HCT116 (cell line): ENCODE results near the gene SPATS1. TPM values are rescaled to one million over a fixed set of nuclear protein-coding genes. Genes with fewer than 3 reads are reported as not detected.
A peak's percentile ranks its signal among the peaks of the same experiment; 100 is the strongest.

ENCODE experiments used
- ATAC-seq: fragments of 200-7000 bp; cut with Tn5 transposase; 2 replicates; pipeline ENCODE4 v1.9.1; 2020; ENCODE audit warnings: mild to moderate bottlenecking, moderate library complexity
- BruUV-seq: library from RNA; stranded (reverse); fragments of 400-500 nt; replicated peaks from 2 replicates; lab custom pipeline; 2021; lab: Mats Ljungman, UMichigan
- CTCF ChIA-PET: fragments of 300-600 bp; sonication (Branson Sonifier 250); formaldehyde crosslinking; loops from one replicate; lab custom pipeline; 2021; ENCODE audit warnings: antibody characterized with exemption; lab: Charles Lee
- POLR2A ChIA-PET: fragments of 300-600, 350-600 bp; sonication (Branson Sonifier 250); formaldehyde crosslinking; loops from one replicate; lab custom pipeline; 2021; ENCODE audit warnings: antibody characterized with exemption; lab: Charles Lee
- RAD21 ChIA-PET, 2 experiments: fragments of 300-600 bp; sonication (Branson Sonifier 250); formaldehyde crosslinking; loops; one replicate each; lab custom pipeline; 2023; ENCODE audit warnings: low total read pairs in 2 of 2; ENCODE audit not compliant: uncharacterized antibody in 2 of 2, unreplicated experiment in 2 of 2, low non-redundant PET in 1 of 2; lab: Charles Lee
- DNase-seq: peaks from one replicate; pipeline ENCODE4 v3.0.0-alpha.2; 2010; ENCODE audit warnings: low read depth, low spot score
- H2AFZ ChIP-seq: fragments of 200-600 bp; shearing (Covaris generic), sonication (generic); 2 replicates; pipeline ENCODE4 v1.6.1; 2017; ENCODE audit warnings: low read depth, mixed run types, mixed read lengths, antibody characterized with exemption, low read length; ENCODE audit not compliant: poor library complexity, severe bottlenecking
- H3K27ac ChIP-seq: 2 replicates; pipeline ENCODE4 v1.5.1; 2012; ENCODE audit warnings: low read depth, low read length
- H3K27me3 ChIP-seq: fragments of 200-600 bp; sonication (generic); 2 replicates; pipeline ENCODE4 v1.6.1; 2016; ENCODE audit warnings: mixed run types, low read length, mixed read lengths; ENCODE audit not compliant: insufficient read depth
- H3K36me3 ChIP-seq, 2 experiments: fragments of 200-500 bp in 1 of 2; fragments of 200-600 bp in 1 of 2; sonication (Bioruptor generic) in 1 of 2; sonication (generic) in 1 of 2; 2 replicates each; pipeline versions ENCODE4 v1.5.1 to v1.6.1; 2014 to 2016; ENCODE audit warnings: low read length in 2 of 2, inconsistent platforms in 1 of 2, mixed read lengths in 1 of 2, mixed run types in 1 of 2; ENCODE audit not compliant: insufficient read depth in 2 of 2, control insufficient read depth in 1 of 2
- H3K4me1 ChIP-seq, 2 experiments: fragments of 200-600 bp in 1 of 2; sonication (generic) in 1 of 2; 2 replicates each; pipeline versions ENCODE4 v1.5.1 to v1.6.1; 2012 to 2017; ENCODE audit warnings: low read length in 2 of 2, inconsistent platforms in 1 of 2, mild to moderate bottlenecking in 1 of 2, mixed read lengths in 1 of 2, mixed run types in 1 of 2, moderate library complexity in 1 of 2; ENCODE audit not compliant: insufficient read depth in 2 of 2, control insufficient read depth in 1 of 2
- H3K4me2 ChIP-seq: fragments of 200-600 bp; sonication (generic); 2 replicates; pipeline ENCODE4 v1.6.1; 2017; ENCODE audit warnings: mixed run types, low read length, mixed read lengths
- H3K4me3 ChIP-seq, 2 experiments: fragments of 200-600 bp in 1 of 2; sonication (generic) in 1 of 2; replicated peaks in 1 of 2; 2 replicates each; pipeline ENCODE4 v1.5.1; 2011 to 2016; ENCODE audit warnings: low read length in 2 of 2, control low read depth in 1 of 2, low read depth in 1 of 2, mild to moderate bottlenecking in 1 of 2, mixed read lengths in 1 of 2, mixed run types in 1 of 2
- H3K79me2 ChIP-seq: fragments of 200-600 bp; sonication (generic); 2 replicates; pipeline ENCODE4 v1.6.1; 2017; ENCODE audit warnings: mild to moderate bottlenecking, mixed run types, low read length, moderate library complexity, mixed read lengths; ENCODE audit not compliant: insufficient read depth
- H3K9ac ChIP-seq: fragments of 200-600 bp; sonication (generic); 2 replicates; pipeline ENCODE4 v1.6.1; 2016; ENCODE audit warnings: low read length, mixed read lengths
- H3K9me2 ChIP-seq: fragments of 200-600 bp; sonication (generic), shearing (Covaris generic); 2 replicates; pipeline ENCODE4 v1.6.1; 2017; ENCODE audit warnings: mixed run types, mild to moderate bottlenecking, moderate library complexity; ENCODE audit not compliant: insufficient read depth
- H3K9me3 ChIP-seq, 2 experiments: fragments of 200-500 bp in 1 of 2; fragments of 200-600 bp in 1 of 2; sonication (Bioruptor generic) in 1 of 2; sonication (generic) in 1 of 2; 2 replicates each; pipeline ENCODE4 v1.6.1; 2014 to 2017; ENCODE audit warnings: low read length in 2 of 2, mixed read lengths in 2 of 2, inconsistent platforms in 1 of 2, low read depth in 1 of 2, mild to moderate bottlenecking in 1 of 2, mixed run types in 1 of 2, moderate library complexity in 1 of 2; ENCODE audit not compliant: control insufficient read depth in 1 of 2, insufficient read depth in 1 of 2
- H4K20me1 ChIP-seq: fragments of 200-600 bp; sonication (generic), shearing (Covaris generic); 2 replicates; pipeline ENCODE4 v1.6.1; 2017; ENCODE audit warnings: mixed run types, mild to moderate bottlenecking, moderate library complexity; ENCODE audit not compliant: insufficient read depth
- ATF3 ChIP-seq: IDR thresholded peaks from 2 replicates; pipeline ENCODE4 v1.6.1; 2012
- CBX3 ChIP-seq: IDR thresholded peaks from 2 replicates; pipeline ENCODE4 v1.6.1; 2012; ENCODE audit warnings: low read depth
- CTCF ChIP-seq, 3 experiments: fragments of 200-600 bp in 1 of 3; sonication (generic) in 1 of 3; IDR thresholded peaks in 2 of 3; conservative IDR thresholded peaks in 1 of 3; 2 replicates each; pipeline ENCODE4 v1.5.1; 2012 to 2017; ENCODE audit warnings: low read depth in 2 of 3, low read length in 2 of 3, antibody characterized with exemption in 1 of 3, borderline replicate concordance in 1 of 3, control low read depth in 1 of 3, mild to moderate bottlenecking in 1 of 3, mixed read lengths in 1 of 3, mixed run types in 1 of 3, moderate library complexity in 1 of 3; ENCODE audit not compliant: insufficient read depth in 1 of 3
- ELF1 ChIP-seq: IDR thresholded peaks from 2 replicates; pipeline ENCODE4 v1.6.1; 2012; ENCODE audit warnings: low read depth, borderline replicate concordance
- EZH2 ChIP-seq: fragments of 200-600 bp; sonication (generic); IDR thresholded peaks from 2 replicates; pipeline ENCODE4 v1.6.1; 2017; ENCODE audit warnings: antibody characterized with exemption, mixed run types
- JUND ChIP-seq: IDR thresholded peaks from 2 replicates; pipeline ENCODE4 v1.6.1; 2012
- MAX ChIP-seq: IDR thresholded peaks from 2 replicates; pipeline ENCODE4 v1.6.1; 2012
- POLR2AphosphoS5 ChIP-seq: IDR thresholded peaks from 2 replicates; pipeline ENCODE4 v1.6.1; 2011; ENCODE audit warnings: mild to moderate bottlenecking, low read depth, low read length, moderate library complexity
- SP1 ChIP-seq: IDR thresholded peaks from 2 replicates; pipeline ENCODE4 v1.6.1; 2012; ENCODE audit warnings: low read depth
- ZFX ChIP-seq: fragments of 450-650 bp; IDR thresholded peaks from 2 replicates; pipeline ENCODE4 v1.6.1; 2017
- intact Hi-C: fragments of 100-400 bp; cut with micrococcal nuclease; formaldehyde crosslinking; loops from 2 replicates; pipeline ENCODE4 v1.10.0; 2022
- total RNA-seq: library from RNA; stranded (reverse); gene quantifications from one replicate; pipeline ENCODE4 v1.2.1, GENCODE V29; 2021; ENCODE audit not compliant: unreplicated experiment
- TF ChIP-seq, protein P1 (sequence below): IDR thresholded peaks from 2 replicates; pipeline ENCODE4 v1.6.1; 2012; ENCODE audit warnings: low read depth

Gene SPATS1
- total RNA-seq, 1 experiment from 2014 or later: not detected

- Histone ChIP-seq H3K4me3 (no peak overlapping the region), H3K4me1 (peaks cover 4 to 9% of the 10 kb centered on the region in 2 experiments; a peak in 3 of 4 replicates), H3K9me2 (no peaks in the 10 kb centered on the region), H3K27ac (no peak overlapping the region), H3K4me2 (no peak overlapping the region), H3K9ac (no peak overlapping the region), H4K20me1 (no peaks in the 10 kb centered on the region), H3K9me3 (no peaks in the 10 kb centered on the region), H2AFZ (no peak overlapping the region), H3K27me3 (no peaks in the 10 kb centered on the region), H3K79me2 (no peaks in the 10 kb centered on the region), H3K36me3 (peaks cover 7 to 23% of the 10 kb centered on the region in 2 experiments)
- ChIA-PET CTCF (no interaction called here), POLR2A (no interaction called here), RAD21 (no interaction called here)
- TF ChIP-seq JUND (no peak), ATF3 (no peak), CTCF (IDR thresholded peaks at IDR 0.05 in 2 of 3, conservative IDR thresholded peaks at IDR 0.05 in 1 of 3; ENCODE audit: borderline replicate concordance in 1 of 3, insufficient read depth in 1 of 3, low read depth in 2 of 3, low read length in 2 of 3) (no peak), EZH2 (no peak), MAX (no peak), POLR2AphosphoS5 (no peak), ELF1 (no peak), SP1 (no peak), CBX3 (no peak), ZFX (no peak)
- TF ChIP-seq, protein P1, sequence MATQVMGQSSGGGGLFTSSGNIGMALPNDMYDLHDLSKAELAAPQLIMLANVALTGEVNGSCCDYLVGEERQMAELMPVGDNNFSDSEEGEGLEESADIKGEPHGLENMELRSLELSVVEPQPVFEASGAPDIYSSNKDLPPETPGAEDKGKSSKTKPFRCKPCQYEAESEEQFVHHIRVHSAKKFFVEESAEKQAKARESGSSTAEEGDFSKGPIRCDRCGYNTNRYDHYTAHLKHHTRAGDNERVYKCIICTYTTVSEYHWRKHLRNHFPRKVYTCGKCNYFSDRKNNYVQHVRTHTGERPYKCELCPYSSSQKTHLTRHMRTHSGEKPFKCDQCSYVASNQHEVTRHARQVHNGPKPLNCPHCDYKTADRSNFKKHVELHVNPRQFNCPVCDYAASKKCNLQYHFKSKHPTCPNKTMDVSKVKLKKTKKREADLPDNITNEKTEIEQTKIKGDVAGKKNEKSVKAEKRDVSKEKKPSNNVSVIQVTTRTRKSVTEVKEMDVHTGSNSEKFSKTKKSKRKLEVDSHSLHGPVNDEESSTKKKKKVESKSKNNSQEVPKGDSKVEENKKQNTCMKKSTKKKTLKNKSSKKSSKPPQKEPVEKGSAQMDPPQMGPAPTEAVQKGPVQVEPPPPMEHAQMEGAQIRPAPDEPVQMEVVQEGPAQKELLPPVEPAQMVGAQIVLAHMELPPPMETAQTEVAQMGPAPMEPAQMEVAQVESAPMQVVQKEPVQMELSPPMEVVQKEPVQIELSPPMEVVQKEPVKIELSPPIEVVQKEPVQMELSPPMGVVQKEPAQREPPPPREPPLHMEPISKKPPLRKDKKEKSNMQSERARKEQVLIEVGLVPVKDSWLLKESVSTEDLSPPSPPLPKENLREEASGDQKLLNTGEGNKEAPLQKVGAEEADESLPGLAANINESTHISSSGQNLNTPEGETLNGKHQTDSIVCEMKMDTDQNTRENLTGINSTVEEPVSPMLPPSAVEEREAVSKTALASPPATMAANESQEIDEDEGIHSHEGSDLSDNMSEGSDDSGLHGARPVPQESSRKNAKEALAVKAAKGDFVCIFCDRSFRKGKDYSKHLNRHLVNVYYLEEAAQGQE: no peak
- intact Hi-C loops: no loop called here
- BruUV-seq: no TSS peak
- DNase-seq (no peak), ATAC-seq (peak; percentile 27; the same call in 1 of the 2 replicates)
Measured at GRCh38 chr6:44298055-44298803, 44.2 kb upstream of the SPATS1 start.
